H7 (cell line): Measurements from ENCODE around the gene C8G. TPM values are rescaled to one million over a fixed set of nuclear protein-coding genes. Genes with fewer than 3 reads are reported as not detected.

Experiments used
- DNase-seq: peaks from one replicate; pipeline ENCODE4 v3.0.0; 2012
- H3K27me3 ChIP-seq: 2 replicates; pipeline ENCODE4 v1.6.0; 2011; ENCODE audit warnings: mild to moderate bottlenecking, low read length; ENCODE audit not compliant: control insufficient read depth, insufficient read depth
- H3K36me3 ChIP-seq: replicated peaks from 2 replicates; pipeline ENCODE4 v1.5.1; 2011; ENCODE audit warnings: low read length; ENCODE audit not compliant: control insufficient read depth, insufficient read depth
- H3K4me3 ChIP-seq: 2 replicates; pipeline ENCODE4 v1.5.1; 2011; ENCODE audit warnings: low read depth, mild to moderate bottlenecking, control low read depth, low read length, moderate library complexity; ENCODE audit not compliant: insufficient read depth
- total RNA-seq: library from RNA; depleted of rRNA; stranded (reverse); fragments of >200 nt; shearing (Covaris generic); gene quantifications from 2 replicates; pipeline ENCODE4 v1.2.3, GENCODE V29; 2014

The C8G gene
- total RNA-seq, 1 experiment from 2014 or later = not detected

GRCh38 chr9:136980669-136981478 is 35.8 kb downstream of the C8G start:
- Histone ChIP-seq H3K36me3 (no peaks in the 10 kb centered on the region), H3K4me3 (no peak overlapping the region)
- no peak for DNase-seq

GRCh38 chr9:136981588-136982231 is 36.7 kb downstream of the C8G start:
- Histone ChIP-seq H3K4me3 (no peak overlapping the region), H3K27me3 (peaks cover 17% of the 10 kb centered on the region), H3K36me3 (no peaks in the 10 kb centered on the region)
- no peak for DNase-seq

More at GRCh38 chr9:136980669-136981478, 35.8 kb downstream of the C8G start:
- H3K27me3 ChIP-seq = peaks cover 15% of the 10 kb centered on the region

- DNase-seq = no peak
- H3K36me3 ChIP-seq = no peaks in the 10 kb centered on the region
Measured at GRCh38 chr9:136982232-136983051, 37.4 kb downstream of the C8G start, which contains the start of gene LCNL1. Gene LCNL1, plus strand, starts transcription at chr9:136982993. Its CDS starts 594 bp downstream, at chr9:136983587.

GRCh38 chr9:136983167-136983566 is 38.1 kb downstream of the C8G start:
- no peak overlapping the region for H3K4me3 ChIP-seq

More at GRCh38 chr9:136982232-136983051, 37.4 kb downstream of the C8G start, which contains the start of gene LCNL1:
- Histone ChIP-seq H3K27me3 (peaks cover 15% of the 10 kb centered on the region), H3K4me3 (no peak within 1 kb of the TSS)

GRCh38 chr9:136983656-136984314 is 38.7 kb downstream of the C8G start:
- peaks cover 10% of the 10 kb centered on the region for H3K27me3 ChIP-seq
- H3K36me3 ChIP-seq = no peaks in the 10 kb centered on the region
- DNase-seq = no peak
- no peak overlapping the region for H3K4me3 ChIP-seq

More at GRCh38 chr9:136983167-136983566, 38.1 kb downstream of the C8G start:
- DNase-seq = no peak
- Histone ChIP-seq H3K36me3 (no peaks in the 10 kb centered on the region), H3K27me3 (peaks cover 10% of the 10 kb centered on the region)

GRCh38 chr9:136984464-136985026 is 39.5 kb downstream of the C8G start:
- no peak for DNase-seq
- Histone ChIP-seq H3K36me3 (no peaks in the 10 kb centered on the region), H3K27me3 (peaks cover 8% of the 10 kb centered on the region; the same call in 1 of the 2 replicates), H3K4me3 (no peak overlapping the region; the same call in 1 of the 2 replicates)

GRCh38 chr9:136985027-136985602 is 40.1 kb downstream of the C8G start:
- H3K36me3 ChIP-seq = no peaks in the 10 kb centered on the region
- peak overlapping the region; percentile 28; the same call in 1 of the 2 replicates for H3K4me3 ChIP-seq
- H3K27me3 ChIP-seq = peaks cover 8% of the 10 kb centered on the region; the same call in 1 of the 2 replicates
- peak; percentile 84 for DNase-seq

GRCh38 chr9:136985853-136986252 is 40.8 kb downstream of the C8G start:
- Histone ChIP-seq H3K27me3 (peaks cover 8% of the 10 kb centered on the region; the same call in 1 of the 2 replicates), H3K36me3 (no peaks in the 10 kb centered on the region), H3K4me3 (peak overlapping the region; percentile 28; the same call in 1 of the 2 replicates)
- DNase-seq = peak; percentile 80

- Histone ChIP-seq H3K4me3 (no peak overlapping the region), H3K36me3 (peaks cover 2% of the 10 kb centered on the region), H3K27me3 (peaks cover 12% of the 10 kb centered on the region)
- no peak for DNase-seq
Measured at GRCh38 chr9:136988872-136989271, 43.8 kb downstream of the C8G start.

GRCh38 chr9:136990242-136990911 is 45.3 kb downstream of the C8G start:
- DNase-seq = no peak

GRCh38 chr9:136991993-136992818 is 47.2 kb downstream of the C8G start, which contains the start of gene PAXX:
Gene PAXX, plus strand, starts transcription at chr9:136992422. Its CDS starts 22 bp downstream, at chr9:136992444.
- DNase-seq = peak; percentile 100
- Histone ChIP-seq H3K36me3 (peaks cover 2% of the 10 kb centered on the region), H3K27me3 (peaks cover 4% of the 10 kb centered on the region), H3K4me3 (peak within 1 kb of the TSS; percentile 84)

More at GRCh38 chr9:136990242-136990911, 45.3 kb downstream of the C8G start:
- H3K4me3 ChIP-seq = no peak overlapping the region
- peaks cover 8% of the 10 kb centered on the region for H3K27me3 ChIP-seq
- H3K36me3 ChIP-seq = peaks cover 2% of the 10 kb centered on the region

- DNase-seq = no peak
- Histone ChIP-seq H3K36me3 (peaks cover 2% of the 10 kb centered on the region), H3K27me3 (peaks cover 4% of the 10 kb centered on the region), H3K4me3 (peak overlapping the region; percentile 84)
Measured at GRCh38 chr9:136992819-136993369, 47.9 kb downstream of the C8G start.
